ENCODE data around the gene ACAN. TPM values are rescaled to one million over a fixed set of nuclear protein-coding genes. Genes with fewer than 3 reads are reported as not detected.

ACAN gene
- total and polyA plus RNA-seq, 10 of the 15 experiments (the other 5 are each of a cell fraction or from before 2014, with no cell fraction given): not detected

DNA sequence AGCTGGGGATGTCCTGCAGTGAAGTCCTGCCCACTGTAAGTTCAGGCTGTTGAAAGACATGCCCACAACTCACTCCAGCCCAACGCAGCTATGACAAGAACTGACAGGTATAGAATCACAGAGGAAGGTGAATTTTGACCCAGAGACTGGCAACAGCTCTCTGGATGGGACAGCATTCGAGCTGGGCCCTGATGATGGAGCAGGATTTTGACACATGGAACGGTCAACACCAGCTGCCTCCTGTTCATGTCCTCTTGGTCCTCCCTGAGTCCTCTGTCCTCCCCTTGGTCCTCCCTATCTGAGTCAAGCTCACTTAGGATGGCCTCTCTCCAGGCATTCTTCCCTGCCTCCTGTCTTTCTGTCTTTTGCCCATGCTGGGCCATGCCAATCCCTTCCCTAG, 15.2 kb upstream of the ACAN start:
- ATAC-seq (no peak), DNase-seq (ENCODE audit: low read depth, low spot score) (no peak), FAIRE-seq (no peak)
- no peak overlapping the region for H3K9ac ChIP-seq (ENCODE audit: control insufficient read depth, insufficient read depth, low read length)
- H3K9me3 ChIP-seq (replicated peaks; ENCODE audit: control insufficient read depth, insufficient read depth, low read length): no peaks in the 10 kb centered on the region
- in situ Hi-C loops (cut with MboI) (no loop called here), intact Hi-C loops (cut with micrococcal nuclease; ENCODE audit: unreplicated experiment) (no loop called here)
- BruUV-seq (replicated peaks): no TSS peak
- no peaks in the 10 kb centered on the region for H4K20me1 ChIP-seq (ENCODE audit: control insufficient read depth, insufficient read depth)
- ChIA-PET RAD21 (ENCODE audit: unreplicated experiment) (no interaction called here), SMC1A (ENCODE audit: uncharacterized antibody, unreplicated experiment) (no interaction called here), CTCF (no interaction called here), POLR2A (no interaction called here)
- no peaks in the 10 kb centered on the region for H3K4me1 ChIP-seq (ENCODE audit: control insufficient read depth, insufficient read depth, low read length)
- no peaks in the 10 kb centered on the region for H3K79me2 ChIP-seq (ENCODE audit: control insufficient read depth, insufficient read depth, low read length)
- peaks cover 0 to 4% of the 10 kb centered on the region in 2 experiments; a peak in 2 of 4 replicates for H3K27me3 ChIP-seq (replicated peaks in 1 of 2; ENCODE audit: control insufficient read depth in 2 of 2, insufficient read depth in 2 of 2, low read length in 1 of 2)
- no peak overlapping the region for H2AFZ ChIP-seq (ENCODE audit: control insufficient read depth, low read depth, low read length)
- 5% methylated on average over 3 of the region's 3 CpGs for whole genome bisulfite sequencing (ENCODE audit: insufficient coverage, insufficient replicate concordance, low lambda C conversion rate, missing lambda C conversion rate)
- no peaks in the 10 kb centered on the region for H3K36me3 ChIP-seq (ENCODE audit: control insufficient read depth in 2 of 2, insufficient read depth in 2 of 2, low read length in 1 of 2)
- no peak overlapping the region for H3K27ac ChIP-seq (ENCODE audit: control insufficient read depth, insufficient read depth)
- H3K4me2 ChIP-seq (ENCODE audit: control insufficient read depth, insufficient read depth): no peak overlapping the region
- TF ChIP-seq KDM1A (IDR thresholded peaks at IDR 0.05; ENCODE audit: borderline replicate concordance) (no peak), POU2F2 (IDR thresholded peaks at IDR 0.05; ENCODE audit: borderline replicate concordance, low read depth, low read length) (no peak), BACH1 (IDR thresholded peaks at IDR 0.05; ENCODE audit: borderline replicate concordance) (no peak), TAF1 (IDR thresholded peaks at IDR 0.05; ENCODE audit: borderline replicate concordance, low read depth, low read length) (no peak), MTA3 (IDR thresholded peaks at IDR 0.05; ENCODE audit: borderline replicate concordance, low read length) (no peak), BCL11A (IDR thresholded peaks at IDR 0.05; ENCODE audit: low read depth, low read length) (no peak), NBN (IDR thresholded peaks at IDR 0.05) (no peak), MEF2B (IDR thresholded peaks at IDR 0.05; ENCODE audit: partially characterized antibody, poor library complexity, severe bottlenecking) (no peak), STAT1 (conservative IDR thresholded peaks at IDR 0.05) (no peak), YBX1 (IDR thresholded peaks at IDR 0.05) (no peak), MYC (IDR thresholded peaks at IDR 0.05; ENCODE audit: insufficient read depth, insufficient read length, insufficient replicate concordance, low read length, severe bottlenecking) (no peak), POLR2AphosphoS5 (IDR thresholded peaks at IDR 0.05; ENCODE audit: low read length) (no peak), ZNF207 (IDR thresholded peaks at IDR 0.05; ENCODE audit: borderline replicate concordance) (no peak)
- TF ChIP-seq, protein P1, sequence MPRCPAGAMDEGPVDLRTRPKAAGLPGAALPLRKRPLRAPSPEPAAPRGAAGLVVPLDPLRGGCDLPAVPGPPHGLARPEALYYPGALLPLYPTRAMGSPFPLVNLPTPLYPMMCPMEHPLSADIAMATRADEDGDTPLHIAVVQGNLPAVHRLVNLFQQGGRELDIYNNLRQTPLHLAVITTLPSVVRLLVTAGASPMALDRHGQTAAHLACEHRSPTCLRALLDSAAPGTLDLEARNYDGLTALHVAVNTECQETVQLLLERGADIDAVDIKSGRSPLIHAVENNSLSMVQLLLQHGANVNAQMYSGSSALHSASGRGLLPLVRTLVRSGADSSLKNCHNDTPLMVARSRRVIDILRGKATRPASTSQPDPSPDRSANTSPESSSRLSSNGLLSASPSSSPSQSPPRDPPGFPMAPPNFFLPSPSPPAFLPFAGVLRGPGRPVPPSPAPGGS (IDR thresholded peaks at IDR 0.05; ENCODE audit: borderline replicate concordance, insufficient read depth, low read depth, low read length, poor library complexity, severe bottlenecking): no peak
- H3K4me3 ChIP-seq: no peak overlapping the region

All from GM12878 (cell line).